Mucosa of descending colon (tissue), 3 donors: ENCODE measurements around the gene TRHDE. TPM values are rescaled to one million over a fixed set of nuclear protein-coding genes. Genes with fewer than 3 reads are reported as not detected.

Source experiments
- ATAC-seq: fragments of 200-7000 bp; cut with Tn5 transposase; one replicate; pipeline ENCODE4 v1.9.1; 2020; ENCODE audit warnings: mild to moderate bottlenecking, moderate library complexity
- DNase-seq, 3 donors: peaks; one replicate each; pipeline ENCODE4 v3.0.0-alpha.2; 2020
- H3K36me3 ChIP-seq: fragments of 200-600 bp; one replicate; pipeline ENCODE4 v1.8.0; 2021; ENCODE audit warnings: low read depth, mild to moderate bottlenecking
- H3K4me1 ChIP-seq: fragments of 200-600 bp; one replicate; pipeline ENCODE4 v1.8.0; 2021; ENCODE audit warnings: low read depth, mild to moderate bottlenecking
- H3K4me3 ChIP-seq: fragments of 200-600 bp; one replicate; pipeline ENCODE4 v1.8.0; 2021; ENCODE audit warnings: mild to moderate bottlenecking
- H3K9me3 ChIP-seq: fragments of 200-600 bp; one replicate; pipeline ENCODE4 v1.8.0; 2021; ENCODE audit warnings: mild to moderate bottlenecking
- CTCF ChIP-seq: fragments of 200-600 bp; IDR thresholded peaks from one replicate; pipeline ENCODE4 v1.8.0; 2022; ENCODE audit warnings: antibody characterized with exemption, mild to moderate bottlenecking
- intact Hi-C, 2 donors: fragments of 100-400 bp; cut with DNase I in 1 of 2; cut with micrococcal nuclease in 1 of 2; formaldehyde crosslinking; loops; one replicate each; pipeline versions ENCODE4 v1.11.0 to v1.11.1; 2022; cut with DNase I, micrococcal nuclease
- total RNA-seq, 3 donors: library from RNA; stranded (reverse); fragmentation: NEBNext Ultra II Directional in 2 of 3; extraction: Animal tissue kit (Norgen Biotek cat#: 25700) in 2 of 3; gene quantifications; one replicate each; pipeline versions ENCODE4 v1.2.1 to v1.2.4, GENCODE V29; 2021 to 2023
- donor health status: DM: no; HTN: no; CAD: no; lungs with moderate emphysema.
- donor health status: DM: no; HTN: no; CAD: no.
- donor health status: DM: no; HTN: yes; CAD: no.

The TRHDE gene
- total RNA-seq, 3 donors from 2014 or later: 4.7 to 11.2 (median 6.2) TPM

DNA sequence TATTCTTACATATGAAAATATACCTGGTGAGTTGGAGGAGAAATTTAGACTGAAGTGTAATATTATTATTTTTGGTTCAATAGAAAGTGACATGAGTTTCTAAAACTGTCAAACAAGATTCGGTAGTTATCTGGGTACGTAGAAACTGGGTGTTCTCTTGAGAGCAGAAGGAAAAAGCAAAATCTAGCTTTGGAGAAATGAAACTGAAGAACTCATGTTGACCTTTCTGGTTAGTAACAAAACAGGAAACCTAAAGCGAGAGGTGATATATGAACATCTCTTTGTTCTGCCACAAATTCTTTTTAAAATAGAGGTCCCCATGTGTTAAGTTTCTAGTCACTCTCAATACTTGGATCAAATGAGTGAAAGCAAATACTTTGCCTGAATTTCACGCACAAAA is 401.7 kb downstream of the TRHDE start:
- H3K36me3 ChIP-seq: no peaks in the 10 kb centered on the region
- intact Hi-C loops: no loop called here
- ATAC-seq: no peak
- no peaks in the 10 kb centered on the region for H3K4me1 ChIP-seq
- no peaks in the 10 kb centered on the region for H3K9me3 ChIP-seq
- no peak for DNase-seq
- no peak for TF ChIP-seq CTCF
- no peak overlapping the region for H3K4me3 ChIP-seq

DNA sequence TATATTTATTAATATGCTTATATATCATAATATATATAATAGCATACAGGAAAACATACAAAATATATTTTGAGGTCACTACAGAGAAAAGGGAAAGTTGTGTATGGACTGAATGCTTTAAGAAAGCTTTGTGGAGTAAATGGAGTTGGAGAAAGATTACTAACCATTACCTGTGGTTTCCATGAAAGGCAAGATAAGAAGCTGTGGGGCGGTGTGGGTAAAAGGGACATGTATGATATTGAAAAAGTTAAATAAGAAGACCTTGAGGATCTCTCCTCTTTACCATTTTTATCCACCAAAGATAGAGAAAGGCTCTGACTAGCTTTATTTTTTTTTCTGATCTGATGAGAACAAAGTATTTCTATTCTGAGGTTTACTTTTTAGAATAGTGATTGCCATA is 404.4 kb downstream of the TRHDE start:
- Histone ChIP-seq H3K36me3 (no peaks in the 10 kb centered on the region), H3K4me1 (no peaks in the 10 kb centered on the region), H3K4me3 (no peak overlapping the region), H3K9me3 (no peaks in the 10 kb centered on the region)
- ATAC-seq (no peak), DNase-seq (no peak)
- TF ChIP-seq CTCF: no peak
- intact Hi-C loops: no loop called here

- ATAC-seq: no peak
Observed at GRCh38 chr12:72677139-72677538, 405.0 kb downstream of the TRHDE start.

GRCh38 chr12:72677846-72678245 is 405.7 kb downstream of the TRHDE start:
- Histone ChIP-seq H3K9me3 (no peaks in the 10 kb centered on the region), H3K36me3 (no peaks in the 10 kb centered on the region), H3K4me1 (no peaks in the 10 kb centered on the region), H3K4me3 (no peak overlapping the region)
- TF ChIP-seq CTCF: no peak
- ATAC-seq (no peak), DNase-seq (no peak)
- intact Hi-C loops: no loop called here

More at GRCh38 chr12:72677139-72677538, 405.0 kb downstream of the TRHDE start:
- Histone ChIP-seq H3K4me3 (no peak overlapping the region), H3K4me1 (no peaks in the 10 kb centered on the region), H3K36me3 (no peaks in the 10 kb centered on the region), H3K9me3 (no peaks in the 10 kb centered on the region)
- no peak for TF ChIP-seq CTCF
- no peak for DNase-seq
- intact Hi-C loops: no loop called here

- Histone ChIP-seq H3K9me3 (no peaks in the 10 kb centered on the region), H3K36me3 (no peaks in the 10 kb centered on the region), H3K4me1 (no peaks in the 10 kb centered on the region), H3K4me3 (no peak overlapping the region)
- ATAC-seq (no peak), DNase-seq (no peak)
- TF ChIP-seq CTCF: no peak
- intact Hi-C loops: no loop called here
Observed at GRCh38 chr12:72679147-72679757, 407.1 kb downstream of the TRHDE start.

DNA sequence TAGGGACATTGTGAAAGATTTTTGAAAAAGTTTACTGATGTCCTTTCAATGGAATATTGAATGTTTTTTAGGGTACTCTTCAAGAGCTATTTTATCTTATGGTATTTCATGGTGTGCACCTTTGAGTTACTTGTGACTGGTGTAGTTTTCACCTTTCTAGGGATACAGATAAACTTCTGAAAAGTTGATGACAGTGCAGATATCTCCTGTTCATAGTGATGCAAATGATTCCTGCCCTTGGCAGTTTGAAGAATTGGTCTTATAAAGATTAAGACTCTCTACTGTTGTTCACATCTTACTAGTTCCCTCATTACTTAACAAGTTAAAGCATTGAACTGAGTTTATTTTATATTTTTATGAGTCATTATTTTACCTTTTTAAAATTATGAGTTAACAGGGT is 408.9 kb downstream of the TRHDE start:
- DNase-seq: no peak
- no peaks in the 10 kb centered on the region for H3K4me1 ChIP-seq
- H3K4me3 ChIP-seq: no peak overlapping the region
- no peaks in the 10 kb centered on the region for H3K9me3 ChIP-seq
- TF ChIP-seq CTCF: no peak
- ATAC-seq: no peak
- intact Hi-C loops: no loop called here
- H3K36me3 ChIP-seq: no peaks in the 10 kb centered on the region
